Sigmoid colon (tissue), 4 donors: Measurements from ENCODE around the gene CAMK2N2.
A peak's percentile ranks its signal among the peaks of the same experiment; 100 is the strongest.

Experiments
- CTCF ChIP-seq, 4 experiments: fragments of 450-650 bp in 3 of 4; fragments of 200-600 bp in 1 of 4; IDR thresholded peaks; one replicate each; pipeline ENCODE4 v1.5.1; 2016 to 2019; ENCODE audit warnings: antibody characterized with exemption in 4 of 4, mild to moderate bottlenecking in 3 of 4, moderate library complexity in 2 of 4
- POLR2A ChIP-seq, 2 donors: fragments of 450-650 bp; IDR thresholded peaks; one replicate each; pipeline ENCODE4 v1.6.1; 2016; ENCODE audit warnings: antibody characterized with exemption in 2 of 2, mild to moderate bottlenecking in 2 of 2, moderate library complexity in 2 of 2
- POLR2AphosphoS5 ChIP-seq, 4 donors: sonication (generic); formaldehyde crosslinking; IDR thresholded peaks; one replicate each; pipeline ENCODE4 v1.6.1; 2017; ENCODE audit warnings: antibody characterized with exemption in 4 of 4

- TF ChIP-seq POLR2A (IDR thresholded peaks at IDR 0.05) (no peak), CTCF (IDR thresholded peaks at IDR 0.05) (peak in 3 of 4 experiments; percentile 30 to 51 (median 37)), POLR2AphosphoS5 (IDR thresholded peaks at IDR 0.05) (no peak)
Observed at GRCh38 chr3:184289426-184289938, 28.1 kb upstream of the CAMK2N2 start.
